Measurements from ENCODE around the gene GPBP1. TPM values are rescaled to one million over a fixed set of nuclear protein-coding genes. Genes with fewer than 3 reads are reported as not detected.
A peak's percentile ranks its signal among the peaks of the same experiment; 100 is the strongest.
"Not testable (repeated sequence)": the region's sequence is repeated elsewhere in the genome, so short reads cannot be mapped to it uniquely, and the experiment has no call there.

The GPBP1 gene, protein sequence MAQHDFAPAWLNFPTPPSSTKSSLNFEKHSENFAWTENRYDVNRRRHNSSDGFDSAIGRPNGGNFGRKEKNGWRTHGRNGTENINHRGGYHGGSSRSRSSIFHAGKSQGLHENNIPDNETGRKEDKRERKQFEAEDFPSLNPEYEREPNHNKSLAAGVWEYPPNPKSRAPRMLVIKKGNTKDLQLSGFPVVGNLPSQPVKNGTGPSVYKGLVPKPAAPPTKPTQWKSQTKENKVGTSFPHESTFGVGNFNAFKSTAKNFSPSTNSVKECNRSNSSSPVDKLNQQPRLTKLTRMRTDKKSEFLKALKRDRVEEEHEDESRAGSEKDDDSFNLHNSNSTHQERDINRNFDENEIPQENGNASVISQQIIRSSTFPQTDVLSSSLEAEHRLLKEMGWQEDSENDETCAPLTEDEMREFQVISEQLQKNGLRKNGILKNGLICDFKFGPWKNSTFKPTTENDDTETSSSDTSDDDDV
- total RNA-seq (174 TPM), polyA plus RNA-seq (41.4 TPM)

DNA sequence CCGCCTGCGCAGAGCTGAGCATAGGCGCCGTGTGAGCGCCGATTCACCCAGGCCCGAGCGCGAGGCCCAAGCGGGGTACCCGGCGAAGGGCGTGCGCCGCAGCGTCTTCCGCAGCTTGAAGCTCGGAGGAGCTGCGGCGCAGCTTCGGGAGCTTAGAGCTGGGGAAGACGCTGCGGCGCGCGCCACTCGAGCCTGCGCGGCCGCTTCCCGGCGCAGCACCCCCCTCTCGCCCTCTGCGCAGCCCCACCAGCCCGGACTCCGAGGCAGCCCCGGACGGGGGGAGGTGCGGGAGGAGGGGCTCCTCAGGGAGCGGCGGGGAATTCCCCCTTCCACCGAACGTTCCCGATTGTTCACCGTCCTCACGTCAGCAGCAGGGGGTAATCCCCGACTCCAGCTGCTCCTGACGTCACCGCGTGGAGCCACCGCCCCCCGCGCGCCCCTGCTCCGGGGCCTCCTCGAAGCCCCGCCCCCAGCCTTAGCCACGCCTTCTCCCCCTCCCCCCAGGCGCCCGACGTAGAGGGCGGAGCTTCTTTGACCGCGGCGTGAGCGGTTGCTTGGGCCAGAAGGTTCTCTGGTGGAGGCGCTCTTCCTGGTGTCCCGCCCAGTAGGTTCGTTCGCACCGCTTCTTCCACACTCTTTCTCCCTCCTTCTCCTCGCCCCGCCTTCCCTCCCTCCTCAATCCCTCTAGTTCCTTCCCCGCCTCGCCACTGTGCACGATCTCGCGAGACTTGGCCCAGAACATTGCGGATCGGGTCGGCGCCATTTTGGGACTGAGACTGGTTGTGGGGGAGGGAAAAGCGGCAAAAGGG is at the start of gene GPBP1:
Gene GPBP1, plus strand, starts transcription at position 741 of the 809 bp plus-strand sequence. CDS start 40,072 bp downstream, outside the sequence.
- Histone ChIP-seq H3K4me1 (ENCODE audit: insufficient read depth) (no peaks in the 10 kb centered on the region), H3K36me3 (ENCODE audit: insufficient read depth) (no peaks in the 10 kb centered on the region), H3K27ac (ENCODE audit: low read depth) (peak within 1 kb of the TSS; percentile 100), H3K4me3 (ENCODE audit: low read depth, low read length) (peak within 1 kb of the TSS; percentile 88)
- WGBS, result under 1% methylated on average over 82 of the region's 83 CpGs
- DNase-seq (ENCODE audit: extremely low spot score), result peak; percentile 100

DNA sequence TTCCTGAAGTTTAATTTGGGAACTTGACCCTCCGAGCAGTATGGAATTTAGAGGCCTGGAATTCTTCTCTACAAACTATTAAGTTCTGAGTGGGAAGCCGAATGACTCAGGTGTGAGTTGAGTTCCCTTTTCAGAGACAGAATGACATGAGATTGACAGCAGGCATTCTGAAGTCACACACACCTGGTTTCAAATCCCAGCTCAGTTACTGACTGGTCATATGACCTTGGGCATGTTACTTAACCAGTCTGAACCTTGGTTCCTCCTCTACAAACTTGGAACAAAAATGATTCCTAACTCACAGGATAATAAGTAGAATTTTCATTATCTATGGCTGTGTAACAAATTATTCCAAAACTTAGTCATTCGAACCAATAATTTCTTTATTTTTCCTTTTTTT is 45.5 kb upstream of the GPBP1 start:
- Histone ChIP-seq H3K36me3 (ENCODE audit: insufficient read depth) (no peaks in the 10 kb centered on the region), H3K4me1 (ENCODE audit: insufficient read depth) (no peaks in the 10 kb centered on the region), H3K4me3 (ENCODE audit: low read depth, low read length) (no peak overlapping the region), H3K27ac (ENCODE audit: low read depth) (no peak overlapping the region)
- DNase-seq (ENCODE audit: extremely low spot score), result no peak
- 94% methylated on average over 3 of the region's 3 CpGs for WGBS

DNA sequence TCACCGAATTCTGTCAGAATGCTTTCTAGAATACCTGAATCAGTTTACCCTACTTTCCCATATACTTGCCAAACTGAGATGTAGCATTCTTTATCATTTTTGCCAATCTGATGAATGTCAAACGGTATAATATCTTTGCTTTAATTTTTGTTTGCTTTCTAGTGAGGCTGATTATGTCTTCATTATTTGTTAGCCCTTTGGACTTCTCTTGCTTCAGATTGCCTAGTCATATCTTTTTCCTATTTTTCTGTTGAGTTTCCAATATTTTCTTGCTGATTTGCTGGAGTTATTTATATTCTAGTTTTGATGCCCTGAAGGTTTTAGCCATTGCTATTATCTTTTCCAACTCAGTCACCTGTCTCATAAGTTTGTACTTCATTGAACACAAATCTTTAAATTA is 40.3 kb upstream of the GPBP1 start:
- no peaks in the 10 kb centered on the region for H3K4me1 ChIP-seq (ENCODE audit: insufficient read depth)
- no peak overlapping the region for H3K27ac ChIP-seq (ENCODE audit: low read depth)
- no peak for DNase-seq (ENCODE audit: extremely low spot score)
- H3K4me3 ChIP-seq (ENCODE audit: low read depth, low read length), result no peak overlapping the region
- no peaks in the 10 kb centered on the region for H3K36me3 ChIP-seq (ENCODE audit: insufficient read depth)
- 84% methylated on average over 2 of the region's 2 CpGs for WGBS

DNA sequence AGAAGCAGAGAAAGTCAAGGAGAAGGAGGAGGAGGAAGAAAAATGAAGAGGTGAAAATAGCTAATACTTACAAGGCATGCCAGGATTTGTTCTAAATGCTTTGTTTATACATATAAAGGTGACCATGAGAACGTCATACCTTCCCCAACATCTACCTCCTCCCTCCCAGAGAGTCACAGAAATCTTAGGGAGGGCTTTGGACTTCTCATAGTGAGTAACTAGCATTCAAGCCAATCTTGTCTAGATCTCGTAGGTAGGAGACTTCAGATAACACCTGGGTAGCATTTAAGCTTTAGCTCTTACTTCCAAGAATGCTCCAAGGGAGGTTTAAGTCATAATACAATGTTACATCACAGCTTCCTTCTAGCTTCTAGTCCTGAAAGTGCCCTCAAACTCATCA is 36.5 kb upstream of the GPBP1 start:
- Histone ChIP-seq H3K36me3 (ENCODE audit: insufficient read depth) (no peaks in the 10 kb centered on the region), H3K4me1 (ENCODE audit: insufficient read depth) (no peaks in the 10 kb centered on the region), H3K4me3 (ENCODE audit: low read depth, low read length) (no peak overlapping the region), H3K27ac (ENCODE audit: low read depth) (no peak overlapping the region)
- WGBS, result 56% methylated on average over 2 of the region's 2 CpGs
- DNase-seq (ENCODE audit: extremely low spot score), result peak; percentile 4

DNA sequence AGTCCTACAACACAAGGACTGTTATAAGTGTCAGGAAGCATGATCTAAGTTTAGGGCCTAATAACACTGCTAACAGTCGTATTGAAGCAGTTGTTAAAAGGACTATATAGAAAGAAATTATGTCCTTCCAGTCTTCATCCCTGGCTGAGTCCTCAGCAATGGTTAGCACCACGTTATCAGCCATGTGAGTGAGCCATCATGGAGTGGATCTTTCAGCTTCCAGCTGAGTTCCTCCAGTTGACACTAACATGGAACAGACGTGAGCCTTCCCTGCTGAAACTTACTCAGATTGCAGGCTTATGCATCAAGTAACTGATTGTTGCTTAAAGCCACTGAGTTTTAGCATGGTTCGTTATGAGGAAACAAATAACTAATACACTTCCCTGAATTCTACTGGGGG is 21.5 kb upstream of the GPBP1 start:
- Histone ChIP-seq H3K27ac (ENCODE audit: low read depth) (no peak overlapping the region), H3K4me1 (ENCODE audit: insufficient read depth) (no peaks in the 10 kb centered on the region), H3K4me3 (ENCODE audit: low read depth, low read length) (no peak overlapping the region), H3K36me3 (ENCODE audit: insufficient read depth) (no peaks in the 10 kb centered on the region)
- WGBS, result 81% methylated on average over 4 of the region's 4 CpGs
- DNase-seq (ENCODE audit: extremely low spot score), result no peak

DNA sequence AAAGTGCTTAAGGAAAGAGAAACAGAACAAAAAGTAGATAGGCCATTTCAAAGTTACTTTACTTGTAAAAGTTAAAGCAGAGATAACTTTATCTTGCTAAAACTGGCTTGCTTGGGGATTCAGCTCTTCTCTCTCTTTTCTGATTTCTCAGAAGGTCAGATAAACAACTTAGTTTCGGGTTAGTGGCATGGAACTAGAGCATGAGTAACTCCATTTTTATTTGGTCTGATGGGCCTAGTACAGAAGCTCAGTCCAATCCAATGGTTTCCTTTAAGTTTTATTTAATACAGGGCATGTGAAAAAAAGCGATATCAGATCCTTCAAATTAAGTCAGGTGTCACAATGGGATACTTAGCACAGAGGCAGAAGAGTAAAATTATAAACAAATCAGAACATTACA is 18.8 kb upstream of the GPBP1 start:
- H3K27ac ChIP-seq (ENCODE audit: low read depth), result no peak overlapping the region
- no peak for DNase-seq (ENCODE audit: extremely low spot score)
- WGBS, result 77% methylated on average over 2 of the region's 2 CpGs
- no peak overlapping the region for H3K4me3 ChIP-seq (ENCODE audit: low read depth, low read length)
- no peaks in the 10 kb centered on the region for H3K4me1 ChIP-seq (ENCODE audit: insufficient read depth)
- H3K36me3 ChIP-seq (ENCODE audit: insufficient read depth), result no peaks in the 10 kb centered on the region

DNA sequence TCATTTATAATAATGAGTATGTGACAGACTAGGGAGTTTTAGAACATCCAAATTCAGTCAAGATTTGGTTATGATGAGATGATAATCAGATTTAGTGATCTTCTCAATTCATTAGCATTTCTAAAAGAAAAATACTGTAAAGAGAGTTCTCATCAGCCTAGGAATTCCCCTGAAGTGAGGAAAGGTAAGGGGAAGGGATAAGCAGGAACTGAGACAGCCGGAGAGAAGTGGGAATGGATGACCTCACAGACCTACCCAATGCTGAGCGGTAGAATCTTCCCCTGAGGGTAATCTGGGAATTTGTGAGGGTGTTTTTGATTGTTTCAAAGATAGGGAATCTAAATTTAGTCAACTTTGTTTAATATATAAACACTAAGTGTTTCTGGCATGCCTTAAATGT is 16.7 kb upstream of the GPBP1 start:
- WGBS, result 57% methylated on average over 2 of the region's 2 CpGs

DNA sequence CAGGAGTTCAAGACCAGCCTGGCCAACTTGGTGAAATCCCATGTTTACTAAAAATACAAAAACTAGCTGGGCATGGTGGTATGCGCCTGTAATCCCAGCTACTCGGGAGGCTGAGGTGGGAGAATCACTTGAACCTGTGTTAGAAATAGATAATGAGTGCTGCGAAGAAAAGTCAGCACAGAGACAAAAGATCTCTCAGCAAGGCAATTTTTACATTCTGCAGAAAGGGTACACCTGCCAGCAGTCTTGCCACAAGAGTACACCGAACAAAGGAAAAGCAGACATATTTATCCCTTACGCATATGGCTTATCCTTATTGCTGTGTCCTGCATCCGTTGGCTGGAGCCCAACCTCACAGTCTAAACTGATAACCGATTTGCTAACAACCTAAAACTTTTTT is 16.2 kb upstream of the GPBP1 start:
- Histone ChIP-seq H3K4me3 (ENCODE audit: low read depth, low read length) (no peak overlapping the region), H3K36me3 (ENCODE audit: insufficient read depth) (no peaks in the 10 kb centered on the region), H3K27ac (ENCODE audit: low read depth) (no peak overlapping the region), H3K4me1 (ENCODE audit: insufficient read depth) (no peaks in the 10 kb centered on the region)
- WGBS, result 93% methylated on average over 7 of the region's 7 CpGs
- no peak for DNase-seq (ENCODE audit: extremely low spot score)

More for the DNA sequence above, 16.7 kb upstream of the GPBP1 start:
- Histone ChIP-seq H3K36me3 (ENCODE audit: insufficient read depth) (no peaks in the 10 kb centered on the region), H3K4me1 (ENCODE audit: insufficient read depth) (no peaks in the 10 kb centered on the region), H3K27ac (ENCODE audit: low read depth) (no peak overlapping the region), H3K4me3 (ENCODE audit: low read depth, low read length) (no peak overlapping the region)
- DNase-seq (ENCODE audit: extremely low spot score), result no peak

DNA sequence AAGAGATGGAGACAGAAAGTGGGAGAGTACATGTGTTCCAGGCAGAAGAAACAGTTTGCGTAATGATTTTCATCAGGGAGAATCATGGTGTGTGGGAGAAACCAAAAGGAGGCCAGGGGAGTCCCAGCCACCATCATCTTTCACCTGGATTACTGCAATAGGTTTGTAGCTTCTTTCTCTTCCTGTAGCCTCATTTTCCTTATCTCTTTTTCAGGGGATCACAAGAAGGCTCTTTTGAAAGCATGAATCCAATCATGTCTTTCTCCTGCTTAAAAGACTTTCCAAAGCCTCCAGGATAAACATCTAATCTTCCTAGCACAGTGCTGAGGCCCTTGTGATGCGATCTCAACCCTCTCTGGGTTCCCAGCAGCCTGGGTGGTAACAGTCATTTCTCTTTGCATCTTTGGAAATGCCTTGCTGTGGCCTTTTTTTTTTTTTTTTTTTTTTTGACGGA is 10.3 kb upstream of the GPBP1 start:
- Histone ChIP-seq H3K36me3 (ENCODE audit: insufficient read depth) (no peaks in the 10 kb centered on the region), H3K27ac (ENCODE audit: low read depth) (no peak overlapping the region), H3K4me3 (ENCODE audit: low read depth, low read length) (no peak overlapping the region), H3K4me1 (ENCODE audit: insufficient read depth) (no peaks in the 10 kb centered on the region)
- DNase-seq (ENCODE audit: extremely low spot score), result no peak
- WGBS, result 86% methylated on average over 3 of the region's 3 CpGs

DNA sequence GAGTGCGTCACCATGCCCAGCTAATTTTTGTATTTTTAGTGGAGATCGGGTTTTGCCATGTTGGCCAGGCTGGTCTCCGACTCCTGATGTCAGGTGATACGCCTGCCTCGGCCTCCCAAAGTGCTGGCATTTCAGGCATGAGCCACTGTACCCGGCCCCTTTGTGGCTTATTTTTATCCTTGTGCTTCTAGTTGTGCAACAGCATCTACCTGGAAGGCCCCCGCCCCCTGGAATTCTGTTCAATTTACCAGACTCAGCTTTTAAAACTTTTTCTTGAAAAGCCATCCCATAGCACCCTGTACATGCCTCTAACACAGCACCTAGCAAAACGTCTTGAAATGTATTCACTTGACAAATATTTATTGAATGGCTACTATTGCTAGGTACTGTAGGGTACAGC is 9.7 kb upstream of the GPBP1 start:
- WGBS, result 88% methylated on average over 8 of the region's 8 CpGs
- Histone ChIP-seq H3K36me3 (ENCODE audit: insufficient read depth) (no peaks in the 10 kb centered on the region), H3K27ac (ENCODE audit: low read depth) (no peak overlapping the region), H3K4me1 (ENCODE audit: insufficient read depth) (no peaks in the 10 kb centered on the region), H3K4me3 (ENCODE audit: low read depth, low read length) (no peak overlapping the region)
- DNase-seq (ENCODE audit: extremely low spot score), result no peak

DNA sequence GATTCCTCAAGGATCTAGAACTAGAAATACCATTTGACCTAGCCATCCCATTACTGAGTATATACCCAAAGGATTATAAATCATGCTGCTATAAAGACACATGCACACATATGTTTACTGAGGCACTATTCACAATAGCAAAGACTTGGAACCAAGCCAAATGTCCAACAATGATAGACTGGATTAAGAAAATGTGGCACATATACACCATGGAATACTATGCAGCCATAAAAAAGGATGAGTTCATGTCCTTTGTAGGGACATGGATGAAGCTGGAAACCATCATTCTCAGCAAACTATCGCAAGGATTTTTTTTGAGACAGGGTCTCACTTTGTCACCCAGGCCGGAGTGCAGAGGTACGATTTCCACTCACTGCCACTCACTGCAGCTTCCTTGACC is 8.7 kb upstream of the GPBP1 start:
- H3K36me3 ChIP-seq (ENCODE audit: insufficient read depth); H3K4me1 ChIP-seq (ENCODE audit: insufficient read depth); H3K27ac ChIP-seq (ENCODE audit: low read depth); DNase-seq (ENCODE audit: extremely low spot score); H3K4me3 ChIP-seq (ENCODE audit: low read depth, low read length): not testable (repeated sequence)
- 98% methylated on average over 3 of the region's 3 CpGs for WGBS

DNA sequence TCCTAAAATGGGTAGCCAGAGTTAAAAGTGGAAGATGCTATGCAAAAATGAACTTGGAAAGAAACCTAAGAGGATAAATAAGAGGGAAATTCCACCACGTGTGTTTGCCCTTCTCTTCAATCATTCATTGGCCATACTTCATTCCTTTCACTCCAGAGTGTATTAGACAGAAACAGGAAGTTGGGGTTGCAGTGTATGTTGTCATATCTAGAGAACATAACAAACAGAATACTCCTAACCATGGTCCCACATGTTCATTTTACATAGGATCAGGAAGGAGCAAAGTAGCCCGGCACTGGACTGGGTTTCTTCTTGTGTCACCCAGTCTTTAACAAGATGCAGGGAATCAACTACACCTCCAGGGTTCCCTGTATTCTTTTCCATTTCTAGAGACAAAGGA is 7.6 kb upstream of the GPBP1 start:
- Histone ChIP-seq H3K27ac (ENCODE audit: low read depth) (no peak overlapping the region), H3K36me3 (ENCODE audit: insufficient read depth) (no peaks in the 10 kb centered on the region), H3K4me3 (ENCODE audit: low read depth, low read length) (no peak overlapping the region), H3K4me1 (ENCODE audit: insufficient read depth) (no peaks in the 10 kb centered on the region)
- 52% methylated on average over 2 of the region's 2 CpGs for WGBS
- no peak for DNase-seq (ENCODE audit: extremely low spot score)

DNA sequence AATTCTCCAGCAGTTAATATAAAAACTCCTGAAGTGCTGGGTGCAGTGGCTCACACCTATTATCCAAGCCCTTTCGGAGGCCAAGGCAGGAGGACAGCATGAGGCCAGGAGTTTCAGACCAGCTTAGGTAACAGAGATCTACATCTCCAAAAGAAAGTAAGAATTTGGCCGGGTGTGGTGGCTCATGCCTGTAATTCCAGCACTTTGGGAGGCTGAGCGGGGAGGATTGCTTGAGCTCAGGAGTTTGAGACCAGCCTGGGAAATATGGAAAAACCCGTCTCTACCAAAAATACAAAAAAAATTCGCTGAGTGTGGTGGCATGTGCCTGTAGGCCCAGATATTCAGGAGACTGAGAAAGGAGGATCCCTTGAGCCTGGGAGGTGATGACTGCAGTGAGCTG is 6.7 kb upstream of the GPBP1 start:
- no peak for DNase-seq (ENCODE audit: extremely low spot score)
- WGBS, result 95% methylated on average over 5 of the region's 5 CpGs
- H3K4me3 ChIP-seq (ENCODE audit: low read depth, low read length), result no peak overlapping the region

DNA sequence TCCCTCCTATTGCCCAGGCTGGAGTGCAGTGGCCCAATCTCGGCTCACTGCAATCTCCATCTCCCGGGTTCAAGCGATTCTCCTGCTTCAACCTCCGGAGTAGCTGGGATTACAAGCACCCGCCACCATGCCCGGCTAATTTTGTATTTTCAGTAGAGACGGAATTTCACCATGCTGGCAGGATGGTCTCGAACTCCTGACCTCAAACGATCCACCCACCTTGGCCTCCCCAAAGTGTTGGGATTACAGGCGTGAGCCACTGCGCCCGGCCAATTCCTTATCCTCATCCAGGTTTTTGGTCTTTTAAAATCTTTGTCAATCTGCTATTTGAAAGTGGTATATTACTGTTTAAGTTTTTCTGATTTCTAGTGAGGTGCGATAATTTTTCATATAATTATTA is 3.7 kb upstream of the GPBP1 start:
- H3K27ac ChIP-seq (ENCODE audit: low read depth); H3K4me1 ChIP-seq (ENCODE audit: insufficient read depth); H3K4me3 ChIP-seq (ENCODE audit: low read depth, low read length); DNase-seq (ENCODE audit: extremely low spot score); H3K36me3 ChIP-seq (ENCODE audit: insufficient read depth): not testable (repeated sequence)
- WGBS, result 97% methylated on average over 13 of the region's 13 CpGs

More for the DNA sequence above, 6.7 kb upstream of the GPBP1 start:
- H3K36me3 ChIP-seq (ENCODE audit: insufficient read depth), result no peaks in the 10 kb centered on the region
- H3K4me1 ChIP-seq (ENCODE audit: insufficient read depth), result no peaks in the 10 kb centered on the region
- H3K27ac ChIP-seq (ENCODE audit: low read depth), result no peak overlapping the region
